ENCODE results near the gene HOXC13.

DNA sequence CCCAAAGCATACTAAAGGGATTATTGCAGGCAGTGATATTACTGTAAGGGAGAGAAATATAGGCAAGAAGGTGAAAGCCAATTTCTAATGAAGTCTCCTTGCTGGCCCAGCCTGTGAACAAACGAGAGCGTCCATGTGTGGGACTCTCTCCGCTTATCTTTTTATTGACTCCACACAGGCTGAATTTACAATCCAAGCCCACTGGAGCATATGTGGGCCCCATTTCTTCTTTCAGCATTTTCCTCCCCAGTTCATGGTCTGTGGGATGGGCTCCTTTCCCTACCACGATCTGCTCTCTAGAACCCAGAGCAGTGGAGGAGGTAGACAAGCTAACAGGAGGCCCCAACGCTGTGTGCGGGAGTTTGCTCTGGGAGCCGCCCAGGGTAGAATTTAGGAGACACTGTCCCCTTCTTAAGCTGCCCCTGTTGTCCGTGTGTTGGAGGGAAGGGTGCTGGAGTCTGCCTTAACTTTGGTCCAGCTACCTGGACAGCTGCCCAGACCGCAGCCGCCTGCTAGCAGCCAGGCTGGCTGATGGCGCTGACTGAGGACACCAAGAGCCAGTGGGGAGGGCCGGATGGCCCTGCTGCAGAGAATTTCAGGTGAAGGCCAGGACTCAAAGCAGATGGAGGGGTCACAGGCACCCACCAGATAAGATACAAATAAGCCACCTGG lies 31.1 kb downstream of the HOXC13 start:
- TF ChIP-seq EZH2 (IDR thresholded peaks at IDR 0.05; ENCODE audit: low read length): no peak
- TF ChIP-seq, protein P1, sequence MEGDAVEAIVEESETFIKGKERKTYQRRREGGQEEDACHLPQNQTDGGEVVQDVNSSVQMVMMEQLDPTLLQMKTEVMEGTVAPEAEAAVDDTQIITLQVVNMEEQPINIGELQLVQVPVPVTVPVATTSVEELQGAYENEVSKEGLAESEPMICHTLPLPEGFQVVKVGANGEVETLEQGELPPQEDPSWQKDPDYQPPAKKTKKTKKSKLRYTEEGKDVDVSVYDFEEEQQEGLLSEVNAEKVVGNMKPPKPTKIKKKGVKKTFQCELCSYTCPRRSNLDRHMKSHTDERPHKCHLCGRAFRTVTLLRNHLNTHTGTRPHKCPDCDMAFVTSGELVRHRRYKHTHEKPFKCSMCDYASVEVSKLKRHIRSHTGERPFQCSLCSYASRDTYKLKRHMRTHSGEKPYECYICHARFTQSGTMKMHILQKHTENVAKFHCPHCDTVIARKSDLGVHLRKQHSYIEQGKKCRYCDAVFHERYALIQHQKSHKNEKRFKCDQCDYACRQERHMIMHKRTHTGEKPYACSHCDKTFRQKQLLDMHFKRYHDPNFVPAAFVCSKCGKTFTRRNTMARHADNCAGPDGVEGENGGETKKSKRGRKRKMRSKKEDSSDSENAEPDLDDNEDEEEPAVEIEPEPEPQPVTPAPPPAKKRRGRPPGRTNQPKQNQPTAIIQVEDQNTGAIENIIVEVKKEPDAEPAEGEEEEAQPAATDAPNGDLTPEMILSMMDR (optimal IDR thresholded peaks at IDR 0.05 in 1 of 3, IDR thresholded peaks at IDR 0.05 in 1 of 3, conservative IDR thresholded peaks at IDR 0.05 in 1 of 3; ENCODE audit: extremely low read depth in 1 of 3, insufficient read depth in 2 of 3, low read length in 3 of 3): no peak

All from keratinocyte (primary cell).